ENCODE measurements around the gene AFMID.

The AFMID gene

DNA sequence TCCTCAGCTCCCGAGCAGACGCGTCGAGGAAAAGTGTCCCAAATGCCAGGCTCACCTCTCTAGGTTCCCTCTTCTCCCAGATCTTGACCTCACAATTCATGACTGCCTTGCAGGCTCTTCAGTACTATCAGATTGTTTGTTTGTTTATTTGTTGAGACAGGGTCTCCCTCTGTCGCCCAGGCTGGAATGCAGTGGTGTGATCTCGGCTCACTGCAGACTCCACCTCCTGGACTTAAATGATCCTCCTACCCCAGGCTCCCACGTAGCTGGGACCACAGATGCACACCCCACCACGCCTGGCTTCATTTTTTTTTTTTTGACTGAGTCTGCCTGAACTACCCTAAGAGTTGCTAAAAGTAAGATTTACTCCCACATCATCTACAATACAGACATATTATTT lies 60.1 kb downstream of the AFMID start:
- TF ChIP-seq, protein P1, sequence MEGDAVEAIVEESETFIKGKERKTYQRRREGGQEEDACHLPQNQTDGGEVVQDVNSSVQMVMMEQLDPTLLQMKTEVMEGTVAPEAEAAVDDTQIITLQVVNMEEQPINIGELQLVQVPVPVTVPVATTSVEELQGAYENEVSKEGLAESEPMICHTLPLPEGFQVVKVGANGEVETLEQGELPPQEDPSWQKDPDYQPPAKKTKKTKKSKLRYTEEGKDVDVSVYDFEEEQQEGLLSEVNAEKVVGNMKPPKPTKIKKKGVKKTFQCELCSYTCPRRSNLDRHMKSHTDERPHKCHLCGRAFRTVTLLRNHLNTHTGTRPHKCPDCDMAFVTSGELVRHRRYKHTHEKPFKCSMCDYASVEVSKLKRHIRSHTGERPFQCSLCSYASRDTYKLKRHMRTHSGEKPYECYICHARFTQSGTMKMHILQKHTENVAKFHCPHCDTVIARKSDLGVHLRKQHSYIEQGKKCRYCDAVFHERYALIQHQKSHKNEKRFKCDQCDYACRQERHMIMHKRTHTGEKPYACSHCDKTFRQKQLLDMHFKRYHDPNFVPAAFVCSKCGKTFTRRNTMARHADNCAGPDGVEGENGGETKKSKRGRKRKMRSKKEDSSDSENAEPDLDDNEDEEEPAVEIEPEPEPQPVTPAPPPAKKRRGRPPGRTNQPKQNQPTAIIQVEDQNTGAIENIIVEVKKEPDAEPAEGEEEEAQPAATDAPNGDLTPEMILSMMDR (IDR thresholded peaks at IDR 0.05; ENCODE audit: low read depth, low read length) = no peak
- DNase-seq (ENCODE audit: extremely low read depth, low read depth) = no peak

DNA sequence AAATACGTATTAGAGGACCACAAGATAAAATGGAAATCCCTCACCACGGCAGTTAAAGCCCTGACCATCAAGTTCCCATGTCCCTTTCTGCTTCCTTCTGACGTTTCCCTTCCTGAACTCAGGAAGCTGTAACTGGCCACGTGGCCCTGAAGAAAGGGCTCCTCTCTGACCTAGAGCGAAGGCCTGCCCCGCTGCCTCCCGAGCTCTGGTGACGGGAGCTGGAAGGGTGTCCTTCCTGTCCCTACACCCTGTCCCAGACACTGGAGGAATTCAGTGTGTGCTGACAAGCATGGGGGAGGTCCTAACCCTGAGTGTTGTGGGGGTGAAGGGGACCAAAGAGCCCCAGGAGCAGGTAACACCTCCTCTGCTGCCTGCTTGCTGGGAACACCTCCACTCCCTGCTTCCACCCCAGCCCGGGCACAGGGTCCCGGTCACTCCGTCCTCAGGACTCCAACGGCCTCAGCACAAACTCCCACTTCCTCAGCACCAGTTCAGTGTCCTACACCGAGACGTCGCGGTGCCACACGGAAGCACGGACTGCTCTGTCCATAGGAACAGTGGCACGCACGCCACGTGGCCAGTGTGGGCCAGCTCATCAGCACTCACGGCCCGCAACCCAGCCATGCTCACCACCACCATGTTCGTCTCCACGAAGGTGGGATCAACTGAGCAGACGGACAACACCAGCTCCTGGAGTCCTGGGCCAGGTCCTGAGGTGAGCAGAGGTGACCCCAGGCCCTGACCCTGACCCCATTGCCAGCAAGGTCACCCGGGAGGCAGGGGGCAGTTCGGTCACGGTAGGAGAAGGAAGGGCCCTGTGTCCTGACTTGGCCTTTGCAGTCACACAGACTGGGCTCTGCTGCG lies 61.1 kb downstream of the AFMID start:
- TF ChIP-seq, protein P1 (IDR thresholded peaks at IDR 0.05; ENCODE audit: low read depth, low read length) = no peak
- DNase-seq (ENCODE audit: extremely low read depth, low read depth) = no peak

DNA sequence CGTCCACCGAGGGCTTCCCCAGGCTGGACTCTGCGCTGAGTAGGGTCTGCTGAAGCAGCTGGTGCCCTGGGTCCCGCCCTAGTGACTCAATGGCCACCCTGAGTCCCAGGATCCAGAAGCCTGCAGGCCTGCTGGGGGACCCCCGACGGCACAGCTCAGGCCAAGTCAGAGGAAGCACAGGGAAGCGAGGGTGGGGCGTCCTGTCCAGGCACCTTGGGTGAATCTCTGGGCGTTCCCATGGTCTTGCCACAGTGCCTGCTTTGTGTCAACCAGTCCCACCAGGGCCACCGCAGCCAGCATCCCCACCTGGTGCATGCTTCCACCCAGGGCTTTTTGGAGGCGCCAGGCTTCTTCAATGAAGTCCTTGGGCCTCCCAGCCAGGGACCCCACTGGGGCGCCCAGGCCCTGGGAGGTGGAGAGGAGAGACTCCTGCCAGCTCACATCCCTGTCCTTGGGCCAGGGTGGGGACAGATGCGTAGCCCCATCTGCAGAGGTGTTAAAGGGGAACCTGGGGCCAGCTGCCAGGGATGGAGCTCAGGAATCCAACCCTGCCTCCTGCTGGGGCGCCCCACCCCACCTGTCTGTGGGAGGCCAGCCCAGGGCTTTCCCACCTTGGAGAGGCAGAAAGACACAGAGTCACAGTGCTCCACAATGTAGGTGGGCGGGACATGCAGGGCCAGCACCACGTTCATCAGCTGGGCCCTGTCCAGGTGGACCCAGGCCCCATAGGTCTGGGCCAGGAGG lies 62.1 kb downstream of the AFMID start:
- no peak for DNase-seq (ENCODE audit: extremely low read depth, low read depth)
- TF ChIP-seq, protein P1 (IDR thresholded peaks at IDR 0.05; ENCODE audit: low read depth, low read length) = no peak

DNA sequence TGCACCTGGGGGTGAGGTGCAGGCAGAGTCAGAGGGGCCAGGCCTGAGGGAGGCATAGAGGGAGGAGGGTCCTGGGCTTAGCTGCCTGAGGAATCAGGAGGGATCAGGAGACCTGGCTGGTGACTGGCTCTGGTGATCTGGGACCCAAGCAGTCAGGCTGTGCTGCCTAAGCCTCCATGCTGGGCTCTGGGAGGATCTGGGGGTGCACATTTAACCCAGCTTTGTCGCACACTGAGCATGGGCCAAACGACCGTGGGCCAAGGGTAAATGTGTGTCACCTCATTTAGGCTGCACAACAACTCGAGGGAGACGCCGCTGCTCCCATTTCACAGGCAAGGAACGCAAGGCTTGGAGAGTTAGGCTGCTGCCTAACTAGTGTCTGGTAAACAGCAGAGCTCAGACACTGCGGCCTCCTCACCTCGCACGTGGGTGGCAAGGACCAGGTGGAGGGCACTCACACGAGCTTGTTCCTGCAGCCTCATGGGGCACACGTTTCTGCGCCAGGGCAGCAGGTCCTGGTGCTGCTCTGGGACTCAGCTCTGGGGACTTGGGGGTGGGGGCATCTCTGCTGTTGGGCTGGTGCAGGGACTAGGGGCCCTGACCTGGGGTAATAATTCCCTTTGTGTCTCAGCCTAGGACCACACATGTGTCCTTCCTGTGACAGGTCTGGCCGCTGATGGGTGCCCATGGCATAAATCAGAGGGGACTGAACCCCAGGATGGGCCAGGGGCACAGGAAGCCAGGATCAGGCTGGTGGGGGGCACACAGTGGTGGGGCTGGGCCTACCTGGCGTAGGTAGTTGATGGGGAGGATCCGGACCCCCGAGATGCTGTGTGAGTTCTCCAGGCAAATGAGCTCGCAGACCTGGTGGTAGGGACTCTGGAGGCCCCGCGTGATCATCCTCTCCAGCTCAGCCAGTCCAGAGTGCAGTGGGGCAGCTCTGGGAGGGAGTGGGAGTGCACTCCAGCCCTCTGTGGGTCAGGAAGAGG lies 63.0 kb downstream of the AFMID start:
- TF ChIP-seq, protein P1 (IDR thresholded peaks at IDR 0.05; ENCODE audit: low read depth, low read length) = no peak
- no peak for DNase-seq (ENCODE audit: extremely low read depth, low read depth)

- TF ChIP-seq, protein P1 (IDR thresholded peaks at IDR 0.05; ENCODE audit: low read depth, low read length) = peak; percentile 99
- DNase-seq (ENCODE audit: extremely low read depth, low read depth) = peak; percentile 66
Observed at GRCh38 chr17:78250891-78251772, 64.0 kb downstream of the AFMID start.

DNA sequence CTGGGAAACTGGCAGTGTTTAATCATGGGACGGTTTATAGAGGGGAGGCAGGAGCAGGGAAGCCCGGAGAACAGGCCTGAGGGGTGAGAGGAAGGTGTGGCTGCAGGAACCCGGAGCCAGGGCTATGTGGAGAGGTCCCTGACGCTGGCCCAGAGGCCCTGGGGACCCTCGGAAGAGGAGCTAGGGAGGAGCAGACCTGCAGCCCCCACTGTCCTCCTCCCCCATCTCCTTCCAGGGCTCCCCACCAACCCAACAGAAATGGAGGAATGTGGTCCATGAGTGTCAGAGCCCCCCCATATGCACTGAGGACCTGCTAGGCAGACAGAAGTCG lies 64.6 kb downstream of the AFMID start:
- TF ChIP-seq, protein P1 (IDR thresholded peaks at IDR 0.05; ENCODE audit: low read depth, low read length) = no peak
- DNase-seq (ENCODE audit: extremely low read depth, low read depth) = no peak

All from AG09319 (cell line).